Skeletal muscle satellite cell (primary cell): ENCODE measurements around the gene IDI1. TPM values are rescaled to one million over a fixed set of nuclear protein-coding genes. Genes with fewer than 3 reads are reported as not detected.

Source experiments
- H3K27me3 ChIP-seq: 2 replicates; pipeline ENCODE4 v1.7.0; 2013; ENCODE audit warnings: low read length; ENCODE audit not compliant: control insufficient read depth, insufficient read depth
- H3K36me3 ChIP-seq: 2 replicates; pipeline ENCODE4 v1.7.0; 2013; ENCODE audit warnings: mild to moderate bottlenecking, control low read depth, low read length; ENCODE audit not compliant: insufficient read depth
- H3K4me1 ChIP-seq: 2 replicates; pipeline ENCODE4 v1.7.0; 2013; ENCODE audit warnings: low read length; ENCODE audit not compliant: control insufficient read depth, insufficient read depth
- H3K4me2 ChIP-seq: 2 replicates; pipeline ENCODE4 v1.7.0; 2013; ENCODE audit warnings: mild to moderate bottlenecking, low read length
- H3K4me3 ChIP-seq: 2 replicates; pipeline ENCODE4 v1.7.0; 2013; ENCODE audit warnings: low read length
- H3K9ac ChIP-seq: 2 replicates; pipeline ENCODE4 v1.7.0; 2013; ENCODE audit warnings: mild to moderate bottlenecking, low read depth, low read length, moderate library complexity
- H3K9me3 ChIP-seq: replicated peaks from 2 replicates; pipeline ENCODE4 v1.7.0; 2013; ENCODE audit warnings: mild to moderate bottlenecking, control low read depth, low read length
- total RNA-seq: library from RNA; depleted of rRNA; stranded (reverse); fragments of >200 nt; gene quantifications from 2 replicates; pipeline ENCODE4 v1.2.3, GENCODE V29; 2012; rRNA removed

IDI1 gene
- total RNA-seq, result 39.5 and 86.9 TPM in 2 replicates

DNA sequence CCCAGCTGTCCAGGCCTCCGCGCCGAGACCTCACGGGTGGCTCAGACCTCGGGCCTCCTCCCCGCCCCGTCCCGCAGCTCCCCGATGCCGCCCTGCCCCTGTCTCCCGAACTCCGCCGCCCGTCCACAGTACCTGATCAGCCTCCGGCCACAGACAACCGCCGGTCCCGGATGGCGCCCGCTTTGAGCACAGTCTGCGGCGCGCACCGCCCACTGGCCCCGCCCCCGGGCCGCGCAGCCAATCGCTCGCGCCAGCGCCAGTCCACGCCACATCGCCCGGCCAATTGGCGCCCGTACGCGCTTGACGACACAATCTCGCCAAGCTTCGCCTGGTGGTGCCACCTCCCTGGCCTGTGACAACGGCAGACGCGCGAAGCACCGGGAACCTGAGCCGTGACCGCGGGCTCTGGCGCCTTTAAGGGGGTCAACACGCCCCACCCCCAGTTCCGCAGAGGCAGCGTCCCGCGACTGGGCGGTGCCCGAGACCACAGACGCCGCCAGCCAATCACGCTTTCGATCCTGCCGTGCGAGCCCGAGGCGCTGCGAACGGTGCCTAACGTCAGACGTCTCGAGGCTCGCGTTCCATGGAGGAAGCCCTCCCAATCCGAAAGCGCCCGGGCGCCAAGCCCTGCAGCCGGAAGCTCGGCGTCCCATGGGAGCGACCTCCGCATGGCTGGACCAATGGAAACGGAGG is at the start of gene IDI1:
Gene IDI1, minus strand, starts transcription at position 388 of the 693 bp plus-strand sequence. Its CDS starts 116 bp downstream, at position 272.
- H3K4me1 ChIP-seq, result peaks cover 26% of the 10 kb centered on the region

DNA sequence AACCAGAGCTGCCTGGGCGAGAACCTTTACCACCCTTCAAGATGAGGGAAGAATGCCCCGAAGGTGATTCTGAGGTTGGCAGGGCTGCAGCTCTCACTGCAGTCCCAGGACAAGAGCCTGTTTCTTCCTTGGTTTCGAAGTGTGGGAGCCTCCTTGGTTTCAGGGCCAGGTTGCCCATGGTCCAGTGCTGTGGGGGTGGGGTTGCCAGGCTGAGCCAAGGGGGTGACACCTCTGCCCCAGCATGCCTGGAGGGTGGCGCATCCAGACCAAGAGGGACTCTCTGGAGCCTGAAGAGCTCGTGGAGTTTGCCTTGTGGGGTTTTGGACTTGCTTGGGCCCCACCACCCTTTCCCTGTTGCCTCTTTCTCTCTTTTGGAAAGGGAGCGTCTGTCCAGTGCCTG is 48.5 kb upstream of the IDI1 start:
- Histone ChIP-seq H3K27me3 (no peaks in the 10 kb centered on the region), H3K4me1 (peaks cover 2% of the 10 kb centered on the region), H3K9ac (no peak overlapping the region), H3K4me3 (no peak overlapping the region), H3K36me3 (peaks cover 70% of the 10 kb centered on the region), H3K4me2 (no peak overlapping the region), H3K9me3 (no peaks in the 10 kb centered on the region)

More for the DNA sequence above, at the start of gene IDI1:
- H3K4me2 ChIP-seq, result peak within 1 kb of the TSS; percentile 92
- H3K9me3 ChIP-seq, result no peaks in the 10 kb centered on the region
- peaks cover 12% of the 10 kb centered on the region for H3K36me3 ChIP-seq
- H3K27me3 ChIP-seq, result no peaks in the 10 kb centered on the region
- H3K4me3 ChIP-seq, result peak within 1 kb of the TSS; percentile 91
- peak within 1 kb of the TSS; percentile 95 for H3K9ac ChIP-seq

DNA sequence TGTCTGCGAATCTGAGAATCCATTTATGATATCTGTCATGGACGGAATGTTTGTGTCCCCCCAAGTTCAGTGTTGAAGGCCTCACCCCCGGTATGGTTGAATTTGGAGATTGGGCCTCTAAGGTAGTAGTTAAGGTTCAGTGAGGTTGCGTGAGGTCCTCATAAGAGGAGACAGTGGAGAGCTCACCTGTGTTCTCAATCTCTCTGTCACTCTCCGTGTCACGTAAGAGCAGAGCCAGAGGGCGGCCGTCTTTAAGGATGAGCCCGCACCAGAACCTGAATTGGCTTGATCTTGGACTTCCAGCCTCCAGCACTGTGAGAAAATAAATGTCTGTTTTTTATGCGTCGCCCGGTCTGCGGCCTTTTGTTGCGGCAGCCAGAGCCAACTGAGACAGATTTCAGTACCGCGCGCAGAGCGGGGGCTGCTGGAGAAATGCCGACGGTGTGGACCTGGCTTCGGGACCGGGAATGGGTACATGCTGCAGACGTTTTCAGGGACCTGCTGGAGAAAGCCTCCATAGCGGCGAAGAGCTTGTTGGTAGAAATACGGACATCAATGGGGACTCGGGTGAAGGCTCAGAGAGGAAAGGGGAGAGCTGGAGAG is 47.5 kb upstream of the IDI1 start:
- no peak overlapping the region for H3K4me3 ChIP-seq
- no peak overlapping the region for H3K4me2 ChIP-seq
- peaks cover 61% of the 10 kb centered on the region for H3K36me3 ChIP-seq
- H3K9me3 ChIP-seq, result no peaks in the 10 kb centered on the region
- H3K27me3 ChIP-seq, result no peaks in the 10 kb centered on the region
- H3K4me1 ChIP-seq, result no peaks in the 10 kb centered on the region
- H3K9ac ChIP-seq, result no peak overlapping the region

DNA sequence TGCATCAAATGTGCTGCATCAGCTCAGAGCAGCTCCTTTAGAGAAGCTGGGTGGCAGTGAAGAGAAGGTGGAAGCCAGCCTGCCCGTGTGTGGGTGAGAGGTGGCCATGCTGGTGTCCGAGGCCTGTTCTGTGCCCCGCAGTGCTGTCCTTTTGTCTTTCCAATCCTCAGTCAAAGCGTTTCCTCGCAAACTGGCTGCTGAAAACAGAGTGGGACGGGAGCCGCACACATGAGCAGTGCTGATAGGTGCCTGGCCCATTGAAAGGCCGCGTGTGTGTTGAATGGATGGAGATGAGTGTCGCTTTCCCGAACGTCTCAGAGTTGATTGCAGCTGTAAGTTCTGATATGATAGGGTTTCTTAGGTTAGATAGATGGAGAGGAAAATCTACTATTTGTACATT is 46.6 kb upstream of the IDI1 start:
- Histone ChIP-seq H3K27me3 (no peaks in the 10 kb centered on the region), H3K4me3 (no peak overlapping the region), H3K36me3 (peaks cover 61% of the 10 kb centered on the region), H3K4me1 (no peaks in the 10 kb centered on the region), H3K4me2 (no peak overlapping the region), H3K9me3 (no peaks in the 10 kb centered on the region), H3K9ac (no peak overlapping the region)

DNA sequence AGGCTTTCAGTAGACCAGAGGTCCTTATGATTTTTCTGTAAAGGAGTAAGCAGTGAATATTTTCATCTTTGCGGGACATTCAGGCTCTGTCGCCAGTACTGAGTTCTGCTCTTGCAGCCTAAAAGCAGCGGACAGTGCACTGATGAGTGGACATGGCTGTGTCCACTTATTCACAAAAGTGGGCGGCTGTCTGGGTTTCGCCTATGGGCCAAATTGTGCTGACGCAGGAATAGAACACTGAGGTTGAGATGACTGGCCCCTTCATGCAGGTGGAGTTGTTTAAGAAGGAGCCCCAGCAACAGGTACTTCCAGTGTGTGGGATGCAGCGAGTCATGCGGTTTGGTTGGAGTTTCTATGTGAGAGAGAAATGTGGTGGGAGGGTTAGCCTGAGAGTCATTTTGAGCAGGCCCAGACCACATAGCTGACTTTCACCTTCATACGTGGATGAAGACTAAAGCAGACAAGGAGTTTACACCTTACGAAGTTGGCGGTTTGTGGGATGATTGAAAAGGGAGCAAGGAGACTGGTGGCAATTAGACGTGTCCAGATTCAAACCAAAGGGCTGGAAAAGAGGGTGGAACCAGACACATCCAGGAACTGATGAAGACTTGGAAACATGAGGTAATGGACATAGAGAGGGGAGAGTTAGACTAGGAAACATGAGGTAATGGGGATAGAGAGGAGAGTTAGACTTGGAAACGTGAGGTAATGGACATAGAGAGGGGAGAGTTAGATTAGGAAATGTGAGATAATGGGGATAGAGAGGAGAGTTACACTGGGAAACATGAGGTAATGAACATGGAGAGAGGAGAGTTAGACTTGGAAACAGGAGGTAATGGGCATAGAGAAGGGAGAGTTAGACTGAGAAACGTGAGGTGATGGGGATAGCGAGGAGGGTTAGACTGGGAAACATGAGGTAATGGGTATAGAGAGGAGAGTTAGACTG is 45.5 kb upstream of the IDI1 start:
- no peaks in the 10 kb centered on the region for H3K9me3 ChIP-seq

DNA sequence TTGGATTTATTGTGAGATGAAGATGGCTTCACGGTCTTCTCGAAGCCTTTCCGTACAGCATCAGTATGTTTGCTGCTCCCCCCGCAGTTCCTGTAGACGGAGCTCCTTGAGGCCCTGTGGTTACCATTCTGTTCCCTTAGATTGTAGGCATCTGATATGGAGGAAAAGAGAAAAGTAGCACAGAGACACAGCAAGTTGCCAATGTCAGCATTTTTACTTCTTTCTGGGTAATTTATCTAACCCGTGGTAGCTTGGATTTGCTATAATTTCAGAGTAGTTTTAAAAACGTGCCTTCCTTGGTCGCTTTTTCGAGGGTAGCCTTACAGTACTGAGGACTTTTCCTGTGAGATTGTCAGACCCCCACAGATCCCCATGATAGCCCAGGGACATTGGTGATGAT is 44.8 kb upstream of the IDI1 start:
- Histone ChIP-seq H3K36me3 (peaks cover 72% of the 10 kb centered on the region), H3K4me3 (no peak overlapping the region)

More for the DNA sequence above, 45.5 kb upstream of the IDI1 start:
- Histone ChIP-seq H3K27me3 (no peaks in the 10 kb centered on the region), H3K36me3 (peaks cover 67% of the 10 kb centered on the region), H3K9ac (no peak overlapping the region), H3K4me3 (no peak overlapping the region), H3K4me1 (no peaks in the 10 kb centered on the region), H3K4me2 (no peak overlapping the region)

DNA sequence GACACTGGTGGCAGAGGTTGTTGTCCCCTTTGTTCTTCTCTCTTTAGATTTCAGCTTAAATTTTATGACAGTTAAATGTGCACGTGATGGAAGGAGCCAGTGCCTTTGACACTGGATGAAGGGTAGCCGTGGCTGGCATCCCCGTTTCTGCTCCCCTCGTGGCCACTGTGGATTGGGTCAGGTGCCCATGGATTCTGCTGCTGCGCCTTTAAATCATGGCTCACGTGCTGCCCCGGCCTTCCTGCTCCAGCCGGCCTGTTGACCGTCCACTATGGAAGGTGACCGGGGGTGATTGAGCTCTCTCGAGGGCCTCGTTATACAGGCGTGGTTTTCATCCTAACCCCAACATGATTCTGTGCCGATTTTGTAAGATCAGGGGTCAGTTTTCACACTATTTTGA is 41.8 kb upstream of the IDI1 start:
- H3K27me3 ChIP-seq, result no peaks in the 10 kb centered on the region
- H3K4me1 ChIP-seq, result no peaks in the 10 kb centered on the region
- peaks cover 74% of the 10 kb centered on the region for H3K36me3 ChIP-seq
- no peak overlapping the region for H3K4me3 ChIP-seq
- no peak overlapping the region for H3K9ac ChIP-seq
- no peak overlapping the region for H3K4me2 ChIP-seq
- H3K9me3 ChIP-seq, result no peaks in the 10 kb centered on the region

More for the DNA sequence above, 44.8 kb upstream of the IDI1 start:
- Histone ChIP-seq H3K9me3 (no peaks in the 10 kb centered on the region), H3K4me1 (no peaks in the 10 kb centered on the region), H3K9ac (no peak overlapping the region), H3K4me2 (no peak overlapping the region), H3K27me3 (no peaks in the 10 kb centered on the region)

DNA sequence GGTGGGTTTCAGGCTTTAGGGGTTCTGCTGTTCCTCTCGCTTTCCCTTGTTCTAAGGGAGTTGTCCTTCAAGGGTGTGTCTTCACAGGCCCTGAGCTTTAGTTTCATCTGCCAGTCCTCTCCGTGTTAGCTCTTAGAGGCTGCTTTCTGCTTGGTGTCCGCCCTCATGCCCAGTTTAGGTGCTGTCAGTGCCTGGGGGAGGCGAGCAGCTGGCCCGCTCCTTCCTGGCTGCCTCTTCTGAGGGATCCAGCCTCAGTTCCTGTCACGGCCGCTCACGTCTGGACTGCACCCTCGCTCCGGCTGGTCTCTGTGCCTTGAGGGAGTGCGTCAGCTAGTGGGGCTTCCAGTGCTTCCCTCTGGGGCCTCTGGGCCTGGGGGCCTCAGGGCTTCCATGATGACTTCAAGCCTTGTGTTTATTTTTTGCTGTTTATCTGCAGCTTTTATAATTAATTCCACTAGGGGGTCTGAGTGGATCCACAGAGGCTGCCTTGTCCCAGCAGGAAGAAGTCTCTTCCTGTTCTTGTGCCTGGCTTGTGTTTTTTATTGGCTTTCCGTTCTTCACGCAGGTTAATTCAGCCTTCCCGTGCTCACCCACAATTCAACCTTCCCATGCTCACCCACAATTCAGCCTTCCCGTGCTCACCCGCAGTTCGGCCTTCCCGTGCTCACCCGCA is 40.2 kb upstream of the IDI1 start:
- H3K4me3 ChIP-seq, result no peak overlapping the region
- H3K36me3 ChIP-seq, result peaks cover 74% of the 10 kb centered on the region
- no peaks in the 10 kb centered on the region for H3K27me3 ChIP-seq
- no peak overlapping the region for H3K9ac ChIP-seq
- no peaks in the 10 kb centered on the region for H3K4me1 ChIP-seq
- H3K4me2 ChIP-seq, result no peak overlapping the region
- no peaks in the 10 kb centered on the region for H3K9me3 ChIP-seq

DNA sequence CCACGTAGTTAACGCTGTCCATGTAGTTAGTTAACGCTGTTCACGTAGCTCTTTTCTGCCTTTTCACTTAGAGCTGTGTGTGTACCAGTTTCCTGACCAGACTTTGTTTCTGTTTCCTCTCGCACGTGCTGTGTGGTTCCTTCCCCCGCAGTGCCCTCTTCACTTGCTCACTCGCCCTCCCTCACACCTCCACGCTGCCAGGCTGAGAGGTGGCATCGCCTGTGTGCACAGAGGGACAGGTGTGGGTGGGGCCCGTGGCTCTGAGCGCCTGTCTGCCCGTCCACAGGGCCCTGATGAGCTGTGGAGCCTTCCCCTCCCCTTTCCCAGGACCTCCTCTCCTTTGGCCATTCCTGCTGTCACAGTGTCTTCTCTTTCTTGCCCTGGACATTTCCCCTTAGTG is 37.9 kb upstream of the IDI1 start:
- peaks cover 89% of the 10 kb centered on the region for H3K36me3 ChIP-seq
- H3K4me3 ChIP-seq, result no peak overlapping the region
- H3K4me2 ChIP-seq, result no peak overlapping the region
- no peak overlapping the region for H3K9ac ChIP-seq
- no peaks in the 10 kb centered on the region for H3K9me3 ChIP-seq
- H3K4me1 ChIP-seq, result no peaks in the 10 kb centered on the region
- H3K27me3 ChIP-seq, result no peaks in the 10 kb centered on the region

DNA sequence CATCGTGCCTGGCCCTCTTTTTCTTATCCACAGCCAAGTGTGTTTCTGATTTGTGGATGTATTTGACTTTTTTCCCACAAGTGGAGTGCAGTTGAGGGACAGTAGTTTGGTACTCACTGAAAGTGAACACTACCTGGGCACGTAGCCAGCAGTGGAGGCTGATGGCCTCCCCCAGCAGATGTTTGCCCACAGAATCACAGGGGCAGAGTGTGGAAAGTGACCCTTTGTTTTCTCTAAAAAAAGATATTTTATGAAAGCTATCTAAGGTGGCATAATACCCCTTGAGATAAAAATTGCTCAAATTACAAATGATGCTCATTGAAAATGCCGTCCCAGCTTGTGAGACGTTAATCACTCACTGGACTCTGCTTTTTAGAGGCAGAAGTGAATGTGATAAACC is 36.3 kb upstream of the IDI1 start:
- Histone ChIP-seq H3K4me1 (no peaks in the 10 kb centered on the region), H3K4me2 (no peak overlapping the region), H3K9ac (no peak overlapping the region), H3K27me3 (no peaks in the 10 kb centered on the region), H3K9me3 (no peaks in the 10 kb centered on the region), H3K36me3 (peaks cover 88% of the 10 kb centered on the region), H3K4me3 (no peak overlapping the region)
